Uterus (tissue), 2 donors: ENCODE data around the gene ATF4.

Experiments used
- CTCF ChIP-seq, 4 experiments: fragments of 200-600 bp in 2 of 4; fragments of 450-650 bp in 2 of 4; sonication (generic) in 2 of 4; IDR thresholded peaks; one replicate each; pipeline ENCODE4 v1.5.1; 2016 to 2019; ENCODE audit warnings: antibody characterized with exemption in 4 of 4, mild to moderate bottlenecking in 2 of 4, moderate library complexity in 1 of 4
- POLR2A ChIP-seq, 2 donors: fragments of 450-650 bp; IDR thresholded peaks; one replicate each; pipeline ENCODE4 v1.6.1; 2016; ENCODE audit warnings: antibody characterized with exemption in 2 of 2, mild to moderate bottlenecking in 1 of 2, moderate library complexity in 1 of 2

- TF ChIP-seq POLR2A (IDR thresholded peaks at IDR 0.05) (no peak), CTCF (IDR thresholded peaks at IDR 0.05) (no peak)
These were observed 6.6 kb upstream of the ATF4 start for GRCh38 chr22:39513791-39514190.
